Vagina (tissue), 2 donors: Measurements from ENCODE around the gene FAM185A. TPM values are rescaled to one million over a fixed set of nuclear protein-coding genes. Genes with fewer than 3 reads are reported as not detected.

Experiments used
- DNase-seq, 2 donors: peaks; one replicate each; pipeline ENCODE4 v3.0.0-alpha.2; 2017; ENCODE audit errors: extremely low spot score in 2 of 2
- H3K27ac ChIP-seq: fragments of 200-600 bp; sonication (generic); one replicate; pipeline ENCODE4 v1.5.1; 2019
- H3K27me3 ChIP-seq: fragments of 200-600 bp; sonication (generic); one replicate; pipeline ENCODE4 v1.5.1; 2019
- H3K36me3 ChIP-seq, 2 donors: fragments of 200-600 bp; sonication (generic); one replicate each; pipeline ENCODE4 v1.5.1; 2017 to 2019
- H3K4me1 ChIP-seq: fragments of 200-600 bp; sonication (generic); one replicate; pipeline ENCODE4 v1.5.1; 2019
- H3K4me3 ChIP-seq, 2 donors: fragments of 200-600 bp; sonication (generic); 1 replicate in 1 of 2; 2 replicates in 1 of 2; pipeline ENCODE4 v1.5.1; 2016 to 2019
- H3K9me3 ChIP-seq: fragments of 200-600 bp; sonication (generic); one replicate; pipeline ENCODE4 v1.5.1; 2019
- CTCF ChIP-seq, 3 experiments: fragments of 450-650 bp in 2 of 3; fragments of 200-600 bp in 1 of 3; sonication (generic) in 1 of 3; IDR thresholded peaks; one replicate each; pipeline ENCODE4 v1.5.1; 2017 to 2019; ENCODE audit warnings: antibody characterized with exemption in 3 of 3, mild to moderate bottlenecking in 2 of 3, moderate library complexity in 2 of 3
- POLR2A ChIP-seq, 2 donors: fragments of 450-650 bp; IDR thresholded peaks; one replicate each; pipeline ENCODE4 v1.6.1; 2017; ENCODE audit warnings: antibody characterized with exemption in 2 of 2, mild to moderate bottlenecking in 2 of 2, moderate library complexity in 2 of 2
- POLR2AphosphoS5 ChIP-seq, 2 donors: sonication (generic); formaldehyde crosslinking; IDR thresholded peaks; one replicate each; pipeline ENCODE4 v1.9.0; 2017; ENCODE audit warnings: antibody characterized with exemption in 2 of 2, mild to moderate bottlenecking in 2 of 2, low read depth in 1 of 2; ENCODE audit not compliant: insufficient read depth in 1 of 2
- intact Hi-C: fragments of 100-400 bp; cut with DNase I; formaldehyde crosslinking; loops from one replicate; pipeline ENCODE4 v1.15.1; 2023
- small RNA-seq: library from RNA; depleted of rRNA; stranded (forward); fragments of <200 nt; gene quantifications from one replicate; pipeline ENCODE3, GENCODE V24; 2016
- total RNA-seq: library from RNA; depleted of rRNA; stranded (reverse); fragments of >200 nt; gene quantifications from one replicate; pipeline ENCODE4 v1.2.3, GENCODE V29; 2016

FAM185A gene
- total RNA-seq, 1 donor from 2014 or later: 15.5 TPM

- no peaks in the 10 kb centered on the region for H3K36me3 ChIP-seq
- H3K27me3 ChIP-seq: no peaks in the 10 kb centered on the region
- TF ChIP-seq POLR2A (IDR thresholded peaks at IDR 0.05) (no peak), CTCF (IDR thresholded peaks at IDR 0.05) (no peak), POLR2AphosphoS5 (IDR thresholded peaks at IDR 0.05; ENCODE audit: insufficient read depth in 1 of 2, low read depth in 1 of 2) (no peak)
Measured at GRCh38 chr7:102856036-102856435, 107.2 kb downstream of the FAM185A start.

More at GRCh38 chr7:102856036-102856435, 107.2 kb downstream of the FAM185A start:
- H3K9me3 ChIP-seq: no peaks in the 10 kb centered on the region
- no peaks in the 10 kb centered on the region for H3K4me1 ChIP-seq
- DNase-seq: no peak
- no peak overlapping the region for H3K4me3 ChIP-seq
- no peak overlapping the region for H3K27ac ChIP-seq
- intact Hi-C loops: no loop called here

Small RNAs within 50 kb of the gene (small RNA-seq; reads per million reads assigned to genes)
- not detected for gene RNU6-1136P

Other genes with a start within 250 kb of the FAM185A start
- gene RASA4B, start 231.2 kb upstream of the FAM185A start, total RNA-seq: 19.6 TPM
- 9.8 TPM for gene UPK3BL2, start 205.3 kb upstream of the FAM185A start, total RNA-seq
- not detected for gene SPDYE2, start 197.8 kb upstream of the FAM185A start, total RNA-seq
- gene POLR2J3, start 176.4 kb upstream of the FAM185A start, total RNA-seq: 28.7 TPM
- gene RASA4, start 132.2 kb upstream of the FAM185A start, total RNA-seq: 85.7 TPM
- gene UPK3BL1, start 106.2 kb upstream of the FAM185A start, total RNA-seq: 83.7 TPM
- not detected for gene SPDYE2B, start 98.7 kb upstream of the FAM185A start, total RNA-seq
- gene POLR2J2, start 77.3 kb upstream of the FAM185A start, total RNA-seq: 2.2 TPM
- 2.9 TPM for gene LRRC17, start 164.0 kb downstream of the FAM185A start, total RNA-seq